Fibroblast of lung (primary cell): ENCODE results near the gene RBM27. TPM values are rescaled to one million over a fixed set of nuclear protein-coding genes. Genes with fewer than 3 reads are reported as not detected.

ENCODE experiments used
- DNase-seq, 2 donors: peaks; one replicate each; pipeline versions ENCODE4 v3.0.0 to v3.0.0-alpha.2; 2010; ENCODE audit warnings: low read depth in 2 of 2
- H2AFZ ChIP-seq: 2 replicates; pipeline ENCODE4 v1.5.1; 2012; ENCODE audit warnings: low read length, control low read depth, inconsistent platforms
- H3K27ac ChIP-seq: 2 replicates; pipeline ENCODE4 v1.5.1; 2011; ENCODE audit warnings: low read length, control low read depth; ENCODE audit not compliant: insufficient read depth
- H3K27me3 ChIP-seq: 2 replicates; pipeline ENCODE4 v1.5.1; 2011; ENCODE audit warnings: mild to moderate bottlenecking, low read length; ENCODE audit not compliant: control insufficient read depth, insufficient read depth
- H3K36me3 ChIP-seq: 2 replicates; pipeline ENCODE4 v1.5.1; 2011; ENCODE audit warnings: low read length; ENCODE audit not compliant: control insufficient read depth, insufficient read depth
- H3K4me1 ChIP-seq: 2 replicates; pipeline ENCODE4 v1.5.1; 2011; ENCODE audit warnings: low read length; ENCODE audit not compliant: control insufficient read depth, insufficient read depth; ENCODE audit errors: extremely low read depth
- H3K4me2 ChIP-seq: 2 replicates; pipeline ENCODE4 v1.5.1; 2011; ENCODE audit warnings: low read length, control low read depth; ENCODE audit not compliant: insufficient read depth; ENCODE audit errors: extremely low read depth
- H3K4me3 ChIP-seq, 4 experiments: fragments of 200-600 bp in 1 of 4; sonication (generic) in 1 of 4; replicated peaks in 1 of 4; 2 replicates each; pipeline ENCODE4 v1.5.1; 2011 to 2016; ENCODE audit warnings: low read length in 4 of 4, low read depth in 3 of 4, mild to moderate bottlenecking in 3 of 4, control low read depth in 2 of 4, inconsistent platforms in 1 of 4, mixed read lengths in 1 of 4; ENCODE audit not compliant: insufficient read depth in 1 of 4; ENCODE audit errors: control extremely low read depth in 1 of 4
- H3K79me2 ChIP-seq: 2 replicates; pipeline ENCODE4 v1.5.1; 2012; ENCODE audit warnings: mild to moderate bottlenecking, low read length, inconsistent platforms; ENCODE audit not compliant: control insufficient read depth, insufficient read depth
- H3K9ac ChIP-seq: 2 replicates; pipeline ENCODE4 v1.5.1; 2011; ENCODE audit warnings: mild to moderate bottlenecking, low read length, control low read depth; ENCODE audit not compliant: insufficient read depth
- H3K9me3 ChIP-seq: 2 replicates; pipeline ENCODE4 v1.5.1; 2012; ENCODE audit warnings: low read depth, low read length; ENCODE audit not compliant: control insufficient read depth, insufficient read depth
- H4K20me1 ChIP-seq: 2 replicates; pipeline ENCODE4 v1.5.1; 2011; ENCODE audit warnings: low read length; ENCODE audit not compliant: control insufficient read depth, insufficient read depth; ENCODE audit errors: extremely low read depth
- EZH2 ChIP-seq: IDR thresholded peaks from 2 replicates; pipeline ENCODE4 v1.5.1; 2012; ENCODE audit warnings: low read length, control low read depth, mild to moderate bottlenecking; ENCODE audit errors: missing control alignments
- polyA plus RNA-seq, 2 donors: library from polyadenylated mRNA; depleted of rRNA in 1 of 2; stranded (reverse) in 1 of 2; unstranded in 1 of 2; fragments of >200 nt; gene quantifications; 2 replicates each; pipeline ENCODE4 v1.2.1, GENCODE V29; 2011 to 2012; ENCODE audit warnings: missing spikeins in 1 of 2
- total RNA-seq: library from RNA; depleted of rRNA; stranded (reverse); fragments of >200 nt; gene quantifications from 2 replicates; pipeline ENCODE4 v1.2.1, GENCODE V29; 2014
- TF ChIP-seq, protein P1 (sequence below), 2 donors: IDR thresholded peaks in 1 of 2; conservative IDR thresholded peaks in 1 of 2; 1 replicate in 1 of 2; 2 replicates in 1 of 2; pipeline ENCODE4 v1.5.1; 2011 to 2012; ENCODE audit warnings: low read length in 2 of 2, control low read depth in 1 of 2, inconsistent platforms in 1 of 2, low read depth in 1 of 2, mild to moderate bottlenecking in 1 of 2

The RBM27 gene
- total and polyA plus RNA-seq, 2 donors (not counting 1 experiment from before 2014, with no cell fraction given) = 15.0 to 23.9 TPM

DNA sequence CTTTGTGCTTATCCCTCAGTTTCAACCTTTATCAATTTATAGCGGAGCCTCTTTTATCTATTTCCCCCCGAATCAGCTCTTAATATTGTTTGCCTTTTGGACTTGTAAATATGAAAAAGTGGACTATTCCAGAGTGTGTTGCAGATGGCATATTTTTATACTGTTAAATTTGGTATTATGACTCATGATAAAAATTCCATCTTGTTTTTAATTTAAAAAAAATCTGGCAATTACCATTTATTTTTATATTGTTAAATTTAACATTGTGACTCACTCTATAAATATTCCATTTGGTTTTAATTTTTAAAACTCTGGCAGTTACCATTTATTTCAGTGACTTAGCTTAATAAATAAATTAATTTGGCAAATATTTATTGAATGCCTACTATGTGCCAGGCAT, 37.5 kb downstream of the RBM27 start:
- H3K36me3 ChIP-seq = no peaks in the 10 kb centered on the region
- no peaks in the 10 kb centered on the region for H3K9me3 ChIP-seq
- no peak overlapping the region for H3K4me2 ChIP-seq
- DNase-seq = peak; percentile 7 to 37
- no peaks in the 10 kb centered on the region for H3K79me2 ChIP-seq
- H4K20me1 ChIP-seq = no peaks in the 10 kb centered on the region
- H3K27ac ChIP-seq = no peak overlapping the region
- no peaks in the 10 kb centered on the region for H3K4me1 ChIP-seq
- H3K9ac ChIP-seq = no peak overlapping the region
- no peaks in the 10 kb centered on the region for H3K27me3 ChIP-seq
- TF ChIP-seq EZH2 = no peak
- TF ChIP-seq, protein P1, sequence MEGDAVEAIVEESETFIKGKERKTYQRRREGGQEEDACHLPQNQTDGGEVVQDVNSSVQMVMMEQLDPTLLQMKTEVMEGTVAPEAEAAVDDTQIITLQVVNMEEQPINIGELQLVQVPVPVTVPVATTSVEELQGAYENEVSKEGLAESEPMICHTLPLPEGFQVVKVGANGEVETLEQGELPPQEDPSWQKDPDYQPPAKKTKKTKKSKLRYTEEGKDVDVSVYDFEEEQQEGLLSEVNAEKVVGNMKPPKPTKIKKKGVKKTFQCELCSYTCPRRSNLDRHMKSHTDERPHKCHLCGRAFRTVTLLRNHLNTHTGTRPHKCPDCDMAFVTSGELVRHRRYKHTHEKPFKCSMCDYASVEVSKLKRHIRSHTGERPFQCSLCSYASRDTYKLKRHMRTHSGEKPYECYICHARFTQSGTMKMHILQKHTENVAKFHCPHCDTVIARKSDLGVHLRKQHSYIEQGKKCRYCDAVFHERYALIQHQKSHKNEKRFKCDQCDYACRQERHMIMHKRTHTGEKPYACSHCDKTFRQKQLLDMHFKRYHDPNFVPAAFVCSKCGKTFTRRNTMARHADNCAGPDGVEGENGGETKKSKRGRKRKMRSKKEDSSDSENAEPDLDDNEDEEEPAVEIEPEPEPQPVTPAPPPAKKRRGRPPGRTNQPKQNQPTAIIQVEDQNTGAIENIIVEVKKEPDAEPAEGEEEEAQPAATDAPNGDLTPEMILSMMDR (conservative IDR thresholded peaks at IDR 0.05 in 1 of 2, IDR thresholded peaks at IDR 0.05 in 1 of 2; ENCODE audit: low read depth in 1 of 2, low read length in 2 of 2) = no peak
- no peak overlapping the region for H3K4me3 ChIP-seq
- no peak overlapping the region for H2AFZ ChIP-seq

DNA sequence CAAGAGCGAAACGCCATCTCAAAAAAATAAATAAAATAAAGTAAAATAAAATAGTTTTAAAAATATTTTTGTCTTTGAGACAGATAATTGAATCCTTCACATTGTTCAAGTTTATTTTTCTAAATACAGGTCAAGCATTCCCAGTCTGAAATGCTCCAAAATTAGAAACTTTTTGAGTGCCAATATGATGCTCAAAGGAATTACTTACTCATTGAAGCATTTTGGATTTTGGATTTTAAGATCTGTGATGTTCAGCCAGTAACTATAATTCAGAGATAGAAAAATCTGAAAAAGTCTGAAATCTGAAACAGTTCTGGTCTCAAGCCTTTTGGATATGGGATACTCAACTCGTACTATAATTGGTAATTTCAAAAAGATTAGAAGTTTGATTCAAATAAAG, 39.8 kb downstream of the RBM27 start:
- no peaks in the 10 kb centered on the region for H3K4me1 ChIP-seq
- no peaks in the 10 kb centered on the region for H3K79me2 ChIP-seq
- no peak overlapping the region for H3K9ac ChIP-seq
- no peaks in the 10 kb centered on the region for H3K27me3 ChIP-seq
- H3K36me3 ChIP-seq = no peaks in the 10 kb centered on the region
- H4K20me1 ChIP-seq = no peaks in the 10 kb centered on the region
- no peak for TF ChIP-seq EZH2
- TF ChIP-seq, protein P1 (conservative IDR thresholded peaks at IDR 0.05 in 1 of 2, IDR thresholded peaks at IDR 0.05 in 1 of 2; ENCODE audit: low read depth in 1 of 2, low read length in 2 of 2) = no peak
- no peak overlapping the region for H2AFZ ChIP-seq
- no peaks in the 10 kb centered on the region for H3K9me3 ChIP-seq
- H3K27ac ChIP-seq = no peak overlapping the region
- DNase-seq = no peak
- H3K4me2 ChIP-seq = no peak overlapping the region
- H3K4me3 ChIP-seq = no peak overlapping the region

DNA sequence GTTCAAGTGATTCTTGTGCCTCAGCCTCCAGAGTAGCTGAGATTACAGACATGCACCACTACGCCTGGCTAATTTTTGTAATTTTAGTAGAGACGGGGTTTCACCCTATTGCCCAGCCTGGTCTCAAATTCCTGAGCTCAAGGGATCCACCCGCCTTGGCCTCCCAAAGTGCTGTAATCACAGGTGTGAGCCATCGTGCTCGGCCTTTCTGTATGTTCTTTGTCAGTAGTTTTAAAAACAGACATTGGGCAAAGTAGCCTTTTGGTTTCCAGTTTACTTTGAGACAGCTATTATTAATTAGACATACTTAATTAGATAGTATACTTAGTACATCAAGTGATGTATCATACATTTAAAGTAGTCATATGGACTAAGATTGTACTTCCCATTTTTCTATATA, 45.2 kb downstream of the RBM27 start:
- Histone ChIP-seq H2AFZ (no peak overlapping the region), H3K9me3 (no peaks in the 10 kb centered on the region), H3K4me3 (no peak overlapping the region), H3K9ac (no peak overlapping the region), H4K20me1 (no peaks in the 10 kb centered on the region), H3K27me3 (no peaks in the 10 kb centered on the region), H3K4me1 (no peaks in the 10 kb centered on the region), H3K79me2 (no peaks in the 10 kb centered on the region), H3K36me3 (no peaks in the 10 kb centered on the region), H3K27ac (no peak overlapping the region), H3K4me2 (no peak overlapping the region)
- DNase-seq = no peak
- TF ChIP-seq EZH2 = no peak
- TF ChIP-seq, protein P1 (conservative IDR thresholded peaks at IDR 0.05 in 1 of 2, IDR thresholded peaks at IDR 0.05 in 1 of 2; ENCODE audit: low read depth in 1 of 2, low read length in 2 of 2) = no peak
